Body of pancreas (tissue), 4 donors: ENCODE data around the gene NRCAM.

ENCODE experiments used
- CTCF ChIP-seq, 7 experiments: fragments of 450-650 bp in 4 of 7; fragments of 200-600 bp in 3 of 7; sonication (generic) in 3 of 7; IDR thresholded peaks; one replicate each; pipeline ENCODE4 v1.5.1; 2016 to 2019; ENCODE audit warnings: antibody characterized with exemption in 7 of 7
- POLR2A ChIP-seq, 3 donors: fragments of 450-650 bp; IDR thresholded peaks; one replicate each; pipeline ENCODE4 v1.6.1; 2016; ENCODE audit warnings: antibody characterized with exemption in 3 of 3, mild to moderate bottlenecking in 2 of 3

GRCh38 chr7:108112683-108113082, 343.6 kb downstream of the NRCAM start:
- TF ChIP-seq CTCF (IDR thresholded peaks at IDR 0.05): no peak
- TF ChIP-seq POLR2A (IDR thresholded peaks at IDR 0.05): no peak
